ENCODE data around the gene OTUD4. TPM values are rescaled to one million over a fixed set of nuclear protein-coding genes. Genes with fewer than 3 reads are reported as not detected.

The OTUD4 gene
- total and polyA plus RNA-seq, 9 of the 15 experiments (the other 6 are each of a cell fraction or from before 2014, with no cell fraction given): 4.2 to 29.0 (median 24.8) TPM

GRCh38 chr4:145213245-145213644 is 32.9 kb upstream of the OTUD4 start:
- H3K9ac ChIP-seq (ENCODE audit: insufficient read depth in 1 of 2, low read depth in 2 of 2, low read length in 2 of 2): no peak overlapping the region
- POLR2A ChIA-PET: no interaction called here
- no peaks in the 10 kb centered on the region for H3K9me1 ChIP-seq (ENCODE audit: control insufficient read depth, insufficient read depth, low read length)
- peaks cover 0 to 5% of the 10 kb centered on the region in 2 experiments; a peak in 1 of 5 replicates for H3K27me3 ChIP-seq (ENCODE audit: control insufficient read depth in 2 of 2, insufficient read depth in 2 of 2, low read length in 2 of 2)
- no peaks in the 10 kb centered on the region for H4K20me1 ChIP-seq (replicated peaks; ENCODE audit: control insufficient read depth, insufficient read depth, low read length)
- H3K4me1 ChIP-seq (replicated peaks in 1 of 2; ENCODE audit: control insufficient read depth in 2 of 2, insufficient read depth in 2 of 2, low read length in 2 of 2): no peaks in the 10 kb centered on the region
- WGBS (ENCODE audit: insufficient coverage, low coverage, missing lambda C conversion rate): 7% methylated on average over 2 of the region's 2 CpGs
- H3K79me2 ChIP-seq (ENCODE audit: control insufficient read depth, insufficient read depth, low read length): no peaks in the 10 kb centered on the region
- DNase-seq (ENCODE audit: extremely low read depth in 1 of 4, low spot score in 3 of 4): no peak
- FAIRE-seq: no peak
- CTCF ChIA-PET (ENCODE audit: low intra/inter-chr PET ratio): no interaction called here
- no peaks in the 10 kb centered on the region for H3K36me3 ChIP-seq (ENCODE audit: control insufficient read depth, insufficient read depth, low read length)
- TF ChIP-seq ZNF695 (CRISPR knock-in tag; IDR thresholded peaks at IDR 0.05) (no peak), ZNF146 (CRISPR knock-in tag; IDR thresholded peaks at IDR 0.05; ENCODE audit: unreplicated experiment) (no peak), ZNF140 (CRISPR knock-in tag; IDR thresholded peaks at IDR 0.05) (no peak), CREBBP (IDR thresholded peaks at IDR 0.05; ENCODE audit: low read depth, low read length) (no peak), NR3C1 (CRISPR knock-in tag; IDR thresholded peaks at IDR 0.05) (no peak), STAG1 (CRISPR knock-in tag; IDR thresholded peaks at IDR 0.05; ENCODE audit: borderline replicate concordance) (no peak), HDAC8 (tag; IDR thresholded peaks at IDR 0.05) (no peak), CEBPB (tag; IDR thresholded peaks at IDR 0.05) (no peak), CEBPG (CRISPR knock-in tag; IDR thresholded peaks at IDR 0.05) (no peak), CEBPG (tag; conservative IDR thresholded peaks at IDR 0.05 in 1 of 2, IDR thresholded peaks at IDR 0.05 in 1 of 2) (no peak), ETV6 (IDR thresholded peaks at IDR 0.05; ENCODE audit: borderline replicate concordance in 1 of 2, low read depth in 2 of 2, low read length in 1 of 2) (no peak), ETV6 (CRISPR knock-in tag; IDR thresholded peaks at IDR 0.05; ENCODE audit: borderline replicate concordance) (no peak), KDM2B (CRISPR knock-in tag; IDR thresholded peaks at IDR 0.05) (no peak), E2F5 (CRISPR knock-in tag; IDR thresholded peaks at IDR 0.05) (no peak), NR0B1 (IDR thresholded peaks at IDR 0.05; ENCODE audit: partially characterized antibody) (no peak), ESRRB (CRISPR knock-in tag; IDR thresholded peaks at IDR 0.05; ENCODE audit: borderline replicate concordance) (no peak), STAT5B (CRISPR knock-in tag; IDR thresholded peaks at IDR 0.05) (no peak), TBP (optimal IDR thresholded peaks at IDR 0.05; ENCODE audit: low read depth, low read length) (no peak), FOXJ3 (CRISPR knock-in tag; IDR thresholded peaks at IDR 0.05) (no peak), SIRT6 (IDR thresholded peaks at IDR 0.05; ENCODE audit: low read depth, low read length) (no peak), HDGF (IDR thresholded peaks at IDR 0.05) (no peak)
- no peak overlapping the region for H3K27ac ChIP-seq (ENCODE audit: extremely low read depth, low read depth, low read length)
- no peak for ATAC-seq
- H2AFZ ChIP-seq (ENCODE audit: low read depth, low read length): no peak overlapping the region
- intact Hi-C loops (cut with micrococcal nuclease) (no loop called here), in situ Hi-C loops (cut with MboI) (no loop called here)
- no TSS peak for BruUV-seq (replicated peaks)
- no peaks in the 10 kb centered on the region for H3K9me3 ChIP-seq (replicated peaks; ENCODE audit: control insufficient read depth, insufficient read depth, low read depth, low read length)
- H3K4me2 ChIP-seq (ENCODE audit: insufficient read depth, low read length): no peak overlapping the region
- no peak overlapping the region for H3K4me3 ChIP-seq

All from K562 (cell line).